Stomach (tissue), 4 donors: ENCODE measurements around the gene MPP3.

ENCODE experiments used
- EP300 ChIP-seq: sonication (generic); formaldehyde crosslinking; IDR thresholded peaks from one replicate; pipeline ENCODE4 v1.6.1; 2017; ENCODE audit warnings: antibody characterized with exemption
- POLR2A ChIP-seq, 4 donors: fragments of 450-650 bp; IDR thresholded peaks; one replicate each; pipeline ENCODE4 v1.6.1; 2016; ENCODE audit warnings: antibody characterized with exemption in 4 of 4, control low read depth in 2 of 4, mild to moderate bottlenecking in 1 of 4, moderate library complexity in 1 of 4
- POLR2AphosphoS5 ChIP-seq, 3 donors: sonication (generic); formaldehyde crosslinking; IDR thresholded peaks; one replicate each; pipeline ENCODE4 v1.6.1; 2016; ENCODE audit warnings: antibody characterized with exemption in 3 of 3
- TF ChIP-seq, protein P1 (sequence below), 7 experiments: fragments of 450-650 bp in 4 of 7; fragments of 200-600 bp in 3 of 7; sonication (generic) in 3 of 7; IDR thresholded peaks; one replicate each; pipeline ENCODE4 v1.5.1; 2016 to 2019; ENCODE audit warnings: antibody characterized with exemption in 7 of 7, control low read depth in 2 of 7, mild to moderate bottlenecking in 1 of 7

GRCh38 chr17:43878260-43879175 lies 45.6 kb upstream of the MPP3 start:
- TF ChIP-seq, protein P1, sequence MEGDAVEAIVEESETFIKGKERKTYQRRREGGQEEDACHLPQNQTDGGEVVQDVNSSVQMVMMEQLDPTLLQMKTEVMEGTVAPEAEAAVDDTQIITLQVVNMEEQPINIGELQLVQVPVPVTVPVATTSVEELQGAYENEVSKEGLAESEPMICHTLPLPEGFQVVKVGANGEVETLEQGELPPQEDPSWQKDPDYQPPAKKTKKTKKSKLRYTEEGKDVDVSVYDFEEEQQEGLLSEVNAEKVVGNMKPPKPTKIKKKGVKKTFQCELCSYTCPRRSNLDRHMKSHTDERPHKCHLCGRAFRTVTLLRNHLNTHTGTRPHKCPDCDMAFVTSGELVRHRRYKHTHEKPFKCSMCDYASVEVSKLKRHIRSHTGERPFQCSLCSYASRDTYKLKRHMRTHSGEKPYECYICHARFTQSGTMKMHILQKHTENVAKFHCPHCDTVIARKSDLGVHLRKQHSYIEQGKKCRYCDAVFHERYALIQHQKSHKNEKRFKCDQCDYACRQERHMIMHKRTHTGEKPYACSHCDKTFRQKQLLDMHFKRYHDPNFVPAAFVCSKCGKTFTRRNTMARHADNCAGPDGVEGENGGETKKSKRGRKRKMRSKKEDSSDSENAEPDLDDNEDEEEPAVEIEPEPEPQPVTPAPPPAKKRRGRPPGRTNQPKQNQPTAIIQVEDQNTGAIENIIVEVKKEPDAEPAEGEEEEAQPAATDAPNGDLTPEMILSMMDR (IDR thresholded peaks at IDR 0.05) = peak in 6 of 7 experiments; percentile 47 to 98 (median 90)
- TF ChIP-seq POLR2A (IDR thresholded peaks at IDR 0.05) (no peak), POLR2AphosphoS5 (IDR thresholded peaks at IDR 0.05) (peak in 1 of 3 donors; percentile 35), EP300 (no peak)
